ENCODE measurements around the gene SPATS2. TPM values are rescaled to one million over a fixed set of nuclear protein-coding genes. Genes with fewer than 3 reads are reported as not detected.

SPATS2 gene
- total RNA-seq, 1 experiment from 2014 or later, result 74.2 TPM

DNA sequence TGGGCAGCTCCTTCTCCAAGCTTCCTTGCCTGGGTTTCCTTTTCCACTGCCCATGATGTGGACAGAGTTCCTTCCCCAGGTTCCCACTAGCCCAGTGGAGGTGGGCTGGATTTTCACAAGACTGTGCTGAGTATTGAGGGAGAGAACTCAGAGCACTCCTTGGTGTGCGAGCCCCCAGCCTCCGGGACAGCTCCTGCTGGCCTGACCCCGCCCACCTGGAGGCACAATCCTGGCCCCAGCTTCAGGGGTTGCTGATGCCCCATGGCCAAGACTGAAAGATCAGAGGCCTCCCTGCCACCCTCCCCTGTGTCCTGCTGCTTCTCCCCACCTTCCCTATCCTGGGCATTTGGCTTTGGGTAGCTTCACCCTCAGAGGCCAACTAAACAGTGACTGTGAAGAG is 179.2 kb downstream of the SPATS2 start:
- intact Hi-C loops (cut with micrococcal nuclease), result no loop called here
- H3K36me3 ChIP-seq (ENCODE audit: control insufficient read depth in 1 of 2, insufficient read depth in 2 of 2, low read length in 2 of 2), result peaks cover 0 to 7% of the 10 kb centered on the region in 2 experiments; a peak in 2 of 4 replicates
- DNase-seq (ENCODE audit: low read depth, low spot score), result no peak
- no peaks in the 10 kb centered on the region for H3K9me2 ChIP-seq (ENCODE audit: insufficient read depth)
- BruUV-seq (replicated peaks), result no TSS peak
- H3K27me3 ChIP-seq (ENCODE audit: insufficient read depth, low read length), result no peaks in the 10 kb centered on the region
- CTCF ChIA-PET, result interaction anchor here (0.9 kb wide), 1 partner anchor 200 kb away, joined by 3 read pairs; the partner anchor contains the start of gene DNAJC22
- POLR2A ChIA-PET, result no interaction called here
- no peak for ATAC-seq
- no peaks in the 10 kb centered on the region for H4K20me1 ChIP-seq (ENCODE audit: insufficient read depth)
- H3K4me2 ChIP-seq (ENCODE audit: low read length), result no peak overlapping the region
- H2AFZ ChIP-seq (ENCODE audit: low read depth, low read length, poor library complexity, severe bottlenecking), result no peak overlapping the region
- RAD21 ChIA-PET (ENCODE audit: low non-redundant PET in 1 of 2, low total read pairs in 2 of 2, uncharacterized antibody in 2 of 2, unreplicated experiment in 2 of 2), result no interaction called here
- H3K9me3 ChIP-seq (ENCODE audit: control insufficient read depth in 1 of 2, insufficient read depth in 1 of 2, low read depth in 1 of 2, low read length in 2 of 2), result no peaks in the 10 kb centered on the region
- no peak overlapping the region for H3K4me3 ChIP-seq (replicated peaks in 1 of 2; ENCODE audit: low read depth in 1 of 2, low read length in 2 of 2)
- H3K4me1 ChIP-seq (ENCODE audit: control insufficient read depth in 1 of 2, insufficient read depth in 2 of 2, low read length in 2 of 2), result no peaks in the 10 kb centered on the region
- no peaks in the 10 kb centered on the region for H3K79me2 ChIP-seq (ENCODE audit: insufficient read depth, low read length)
- no peak overlapping the region for H3K27ac ChIP-seq (ENCODE audit: low read depth, low read length)
- no peak for TF ChIP-seq POLR2AphosphoS5 (IDR thresholded peaks at IDR 0.05; ENCODE audit: low read depth, low read length)
- TF ChIP-seq FOSL1 (IDR thresholded peaks at IDR 0.05; ENCODE audit: low read depth), result no peak
- TF ChIP-seq POLR2A (IDR thresholded peaks at IDR 0.05; ENCODE audit: borderline replicate concordance, extremely low read depth, insufficient read depth, insufficient read length), result no peak
- TF ChIP-seq TCF7L2 (IDR thresholded peaks at IDR 0.05; ENCODE audit: borderline replicate concordance, extremely low read depth, insufficient read depth, insufficient read length), result no peak
- no peak for TF ChIP-seq ZFX (IDR thresholded peaks at IDR 0.05)
- TF ChIP-seq, protein P1, sequence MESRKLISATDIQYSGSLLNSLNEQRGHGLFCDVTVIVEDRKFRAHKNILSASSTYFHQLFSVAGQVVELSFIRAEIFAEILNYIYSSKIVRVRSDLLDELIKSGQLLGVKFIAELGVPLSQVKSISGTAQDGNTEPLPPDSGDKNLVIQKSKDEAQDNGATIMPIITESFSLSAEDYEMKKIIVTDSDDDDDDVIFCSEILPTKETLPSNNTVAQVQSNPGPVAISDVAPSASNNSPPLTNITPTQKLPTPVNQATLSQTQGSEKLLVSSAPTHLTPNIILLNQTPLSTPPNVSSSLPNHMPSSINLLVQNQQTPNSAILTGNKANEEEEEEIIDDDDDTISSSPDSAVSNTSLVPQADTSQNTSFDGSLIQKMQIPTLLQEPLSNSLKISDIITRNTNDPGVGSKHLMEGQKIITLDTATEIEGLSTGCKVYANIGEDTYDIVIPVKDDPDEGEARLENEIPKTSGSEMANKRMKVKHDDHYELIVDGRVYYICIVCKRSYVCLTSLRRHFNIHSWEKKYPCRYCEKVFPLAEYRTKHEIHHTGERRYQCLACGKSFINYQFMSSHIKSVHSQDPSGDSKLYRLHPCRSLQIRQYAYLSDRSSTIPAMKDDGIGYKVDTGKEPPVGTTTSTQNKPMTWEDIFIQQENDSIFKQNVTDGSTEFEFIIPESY (IDR thresholded peaks at IDR 0.05; ENCODE audit: extremely low read depth, insufficient replicate concordance, low read length), result no peak
- no peak overlapping the region for H3K9ac ChIP-seq (ENCODE audit: low read length)

DNA sequence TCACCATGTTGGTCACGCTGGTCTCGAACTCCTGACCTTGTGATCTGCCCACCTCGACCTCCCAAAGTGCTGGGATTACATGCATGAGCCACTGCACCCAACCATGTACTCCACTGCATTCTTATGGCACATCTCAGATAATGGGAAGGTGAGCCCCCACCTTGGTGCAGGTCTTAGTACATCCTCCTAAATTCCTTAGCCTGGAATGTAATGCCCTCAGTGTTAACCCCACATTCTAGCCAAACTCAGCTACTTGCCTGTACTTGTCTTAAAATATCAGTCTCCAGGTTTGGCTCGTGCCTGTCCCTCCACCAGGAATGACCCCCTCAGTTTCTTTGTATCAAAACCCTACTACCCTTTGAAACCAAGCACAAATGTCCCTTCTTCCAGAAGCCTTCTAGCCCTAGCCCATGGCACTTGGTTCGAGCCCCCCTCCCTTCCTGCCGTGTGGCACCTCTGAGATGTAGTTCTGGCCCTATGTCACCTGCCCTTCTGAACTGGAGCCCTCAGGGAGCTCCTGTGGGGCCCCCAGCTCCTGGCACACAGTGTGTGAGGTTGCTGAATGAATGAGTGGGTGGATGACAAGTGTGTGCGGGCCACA is 179.9 kb downstream of the SPATS2 start:
- CTCF ChIA-PET, result no interaction called here
- Histone ChIP-seq H3K36me3 (ENCODE audit: control insufficient read depth in 1 of 2, insufficient read depth in 2 of 2, low read length in 2 of 2) (peaks cover 0 to 7% of the 10 kb centered on the region in 2 experiments; a peak in 2 of 4 replicates), H3K9ac (ENCODE audit: low read length) (no peak overlapping the region)

More for the DNA sequence above, 179.9 kb downstream of the SPATS2 start:
- intact Hi-C loops (cut with micrococcal nuclease), result no loop called here
- TF ChIP-seq, protein P2, sequence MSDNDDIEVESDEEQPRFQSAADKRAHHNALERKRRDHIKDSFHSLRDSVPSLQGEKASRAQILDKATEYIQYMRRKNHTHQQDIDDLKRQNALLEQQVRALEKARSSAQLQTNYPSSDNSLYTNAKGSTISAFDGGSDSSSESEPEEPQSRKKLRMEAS (IDR thresholded peaks at IDR 0.05), result no peak
- no peak for TF ChIP-seq EZH2phosphoT487 (IDR thresholded peaks at IDR 0.05; ENCODE audit: borderline replicate concordance)
- TF ChIP-seq, protein P3, sequence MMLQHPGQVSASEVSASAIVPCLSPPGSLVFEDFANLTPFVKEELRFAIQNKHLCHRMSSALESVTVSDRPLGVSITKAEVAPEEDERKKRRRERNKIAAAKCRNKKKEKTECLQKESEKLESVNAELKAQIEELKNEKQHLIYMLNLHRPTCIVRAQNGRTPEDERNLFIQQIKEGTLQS (IDR thresholded peaks at IDR 0.05), result no peak
- TF ChIP-seq, protein P1 (IDR thresholded peaks at IDR 0.05; ENCODE audit: extremely low read depth, insufficient replicate concordance, low read length), result no peak
- no peak for TF ChIP-seq TCF7L2 (IDR thresholded peaks at IDR 0.05; ENCODE audit: borderline replicate concordance, extremely low read depth, insufficient read depth, insufficient read length)
- no peak for TF ChIP-seq ZNF274 (IDR thresholded peaks at IDR 0.05; ENCODE audit: low read depth, low read length)
- no peak for TF ChIP-seq ZFX (IDR thresholded peaks at IDR 0.05)
- no peak for TF ChIP-seq POLR2A (IDR thresholded peaks at IDR 0.05; ENCODE audit: borderline replicate concordance, extremely low read depth, insufficient read depth, insufficient read length)
- TF ChIP-seq ELF1 (IDR thresholded peaks at IDR 0.05; ENCODE audit: borderline replicate concordance, low read depth), result no peak
- no peak for TF ChIP-seq JUND (IDR thresholded peaks at IDR 0.05)
- no peak for TF ChIP-seq CEBPB (IDR thresholded peaks at IDR 0.05; ENCODE audit: low read depth)
- TF ChIP-seq POLR2AphosphoS5 (IDR thresholded peaks at IDR 0.05; ENCODE audit: low read depth, low read length), result no peak
- Histone ChIP-seq H2AFZ (ENCODE audit: low read depth, low read length, poor library complexity, severe bottlenecking) (no peak overlapping the region), H3K9me3 (ENCODE audit: control insufficient read depth in 1 of 2, insufficient read depth in 1 of 2, low read depth in 1 of 2, low read length in 2 of 2) (no peaks in the 10 kb centered on the region), H3K27ac (ENCODE audit: low read depth, low read length) (no peak overlapping the region), H3K4me2 (ENCODE audit: low read length) (no peak overlapping the region), H3K27me3 (ENCODE audit: insufficient read depth, low read length) (no peaks in the 10 kb centered on the region), H3K9me2 (ENCODE audit: insufficient read depth) (no peaks in the 10 kb centered on the region), H4K20me1 (ENCODE audit: insufficient read depth) (no peaks in the 10 kb centered on the region), H3K4me3 (replicated peaks in 1 of 2; ENCODE audit: low read depth in 1 of 2, low read length in 2 of 2) (no peak overlapping the region), H3K79me2 (ENCODE audit: insufficient read depth, low read length) (no peaks in the 10 kb centered on the region), H3K4me1 (ENCODE audit: control insufficient read depth in 1 of 2, insufficient read depth in 2 of 2, low read length in 2 of 2) (no peaks in the 10 kb centered on the region)
- BruUV-seq (replicated peaks), result no TSS peak
- ATAC-seq (no peak), DNase-seq (ENCODE audit: low read depth, low spot score) (no peak)
- ChIA-PET RAD21 (ENCODE audit: low non-redundant PET in 1 of 2, low total read pairs in 2 of 2, uncharacterized antibody in 2 of 2, unreplicated experiment in 2 of 2) (no interaction called here), POLR2A (interaction anchor here (0.7 kb wide), 1 partner anchor 20 kb away, joined by 3 read pairs; no protein-coding TSS in a partner anchor)
